CD4-positive, alpha-beta T cell (primary cell): ENCODE data around the gene SFXN3. TPM values are rescaled to one million over a fixed set of nuclear protein-coding genes. Genes with fewer than 3 reads are reported as not detected.
A peak's percentile ranks its signal among the peaks of the same experiment; 100 is the strongest.

Source experiments
- ATAC-seq: fragments of 200-7000 bp; cut with Tn5 transposase; one replicate; pipeline ENCODE4 v1.10.0; 2022; ENCODE audit warnings: mild to moderate bottlenecking; ENCODE audit not compliant: poor library complexity
- CTCF ChIA-PET: fragments of 350-600 bp; sonication (Branson Sonifier 250); formaldehyde crosslinking; loops from one replicate; lab custom pipeline; 2021; ENCODE audit warnings: antibody characterized with exemption, inconsistent platforms; lab: Charles Lee
- POLR2A ChIA-PET: fragments of 350-600 bp; sonication (Branson Sonifier 250); formaldehyde crosslinking; loops from one replicate; lab custom pipeline; 2021; ENCODE audit warnings: antibody characterized with exemption, inconsistent platforms; lab: Charles Lee
- DNase-seq, 14 experiments: peaks; one replicate each; pipeline ENCODE4 v3.0.0-alpha.2; 2013 to 2020; ENCODE audit warnings: mixed read lengths in 2 of 14
- H3K27ac ChIP-seq, 2 donors: one replicate each; pipeline versions ENCODE4 v1.5.1 to v1.7.0; 2013; ENCODE audit warnings: low read length in 2 of 2, low read depth in 1 of 2, mild to moderate bottlenecking in 1 of 2
- H3K27me3 ChIP-seq, 2 experiments: 1 replicate in 1 of 2; 2 replicates in 1 of 2; pipeline versions ENCODE4 v1.6.1 to v1.7.0; 2013; ENCODE audit warnings: low read length in 2 of 2, control low read depth in 1 of 2, mild to moderate bottlenecking in 1 of 2, moderate library complexity in 1 of 2; ENCODE audit not compliant: insufficient read depth in 2 of 2, control insufficient read depth in 1 of 2
- H3K36me3 ChIP-seq: one replicate; pipeline ENCODE4 v1.6.1; 2013; ENCODE audit warnings: low read length, control low read depth; ENCODE audit not compliant: insufficient read depth
- H3K4me1 ChIP-seq: one replicate; pipeline ENCODE4 v1.6.1; 2013; ENCODE audit warnings: low read length, control low read depth; ENCODE audit not compliant: insufficient read depth
- H3K4me3 ChIP-seq: one replicate; pipeline ENCODE4 v1.5.1; 2013; ENCODE audit warnings: mild to moderate bottlenecking, low read length, moderate library complexity
- H3K9me3 ChIP-seq, 2 experiments: 1 replicate in 1 of 2; 2 replicates in 1 of 2; pipeline versions ENCODE4 v1.6.1 to v1.7.0; 2013; ENCODE audit warnings: low read length in 2 of 2, mild to moderate bottlenecking in 2 of 2, control low read depth in 1 of 2, moderate library complexity in 1 of 2; ENCODE audit not compliant: control insufficient read depth in 1 of 2, insufficient read depth in 1 of 2
- H3K27ac Mint-ChIP-seq: one replicate; pipeline ENCODE4 v1.8.0; 2020; ENCODE audit warnings: mixed read lengths
- H3K27me3 Mint-ChIP-seq: one replicate; pipeline ENCODE4 v1.8.0; 2021; ENCODE audit warnings: mixed read lengths
- H3K36me3 Mint-ChIP-seq: one replicate; pipeline ENCODE4 v1.8.0; 2021; ENCODE audit warnings: low read depth, mixed read lengths
- H3K4me1 Mint-ChIP-seq: one replicate; pipeline ENCODE4 v1.8.0; 2021; ENCODE audit warnings: low read depth, mixed read lengths
- H3K4me3 Mint-ChIP-seq: one replicate; pipeline ENCODE4 v1.8.0; 2020; ENCODE audit warnings: mild to moderate bottlenecking, mixed read lengths
- H3K9me3 Mint-ChIP-seq: one replicate; pipeline ENCODE4 v1.8.0; 2020; ENCODE audit warnings: mixed read lengths
- intact Hi-C, 2 experiments: fragments of 100-400 bp; cut with DNase I in 1 of 2; cut with micrococcal nuclease in 1 of 2; formaldehyde crosslinking; loops; one replicate each; pipeline versions ENCODE4 v1.15.1 to v1.9.0; 2023 to 2025; cut with DNase I, micrococcal nuclease
- total RNA-seq, 174 experiments: library from RNA in 2 of 174; stranded (reverse) in 2 of 174; gene quantifications; one replicate each; pipeline ENCODE4 v1.2.3 and lab custom pipeline; 2021 to 2026
- TF ChIP-seq, protein P1 (sequence below): fragments of 200-600 bp; IDR thresholded peaks from one replicate; pipeline ENCODE4 v1.8.0; 2022; ENCODE audit warnings: antibody characterized with exemption, mild to moderate bottlenecking

Gene SFXN3
- total RNA-seq, 2 experiments from 2014 or later = 43.2 to 48.3 TPM

DNA sequence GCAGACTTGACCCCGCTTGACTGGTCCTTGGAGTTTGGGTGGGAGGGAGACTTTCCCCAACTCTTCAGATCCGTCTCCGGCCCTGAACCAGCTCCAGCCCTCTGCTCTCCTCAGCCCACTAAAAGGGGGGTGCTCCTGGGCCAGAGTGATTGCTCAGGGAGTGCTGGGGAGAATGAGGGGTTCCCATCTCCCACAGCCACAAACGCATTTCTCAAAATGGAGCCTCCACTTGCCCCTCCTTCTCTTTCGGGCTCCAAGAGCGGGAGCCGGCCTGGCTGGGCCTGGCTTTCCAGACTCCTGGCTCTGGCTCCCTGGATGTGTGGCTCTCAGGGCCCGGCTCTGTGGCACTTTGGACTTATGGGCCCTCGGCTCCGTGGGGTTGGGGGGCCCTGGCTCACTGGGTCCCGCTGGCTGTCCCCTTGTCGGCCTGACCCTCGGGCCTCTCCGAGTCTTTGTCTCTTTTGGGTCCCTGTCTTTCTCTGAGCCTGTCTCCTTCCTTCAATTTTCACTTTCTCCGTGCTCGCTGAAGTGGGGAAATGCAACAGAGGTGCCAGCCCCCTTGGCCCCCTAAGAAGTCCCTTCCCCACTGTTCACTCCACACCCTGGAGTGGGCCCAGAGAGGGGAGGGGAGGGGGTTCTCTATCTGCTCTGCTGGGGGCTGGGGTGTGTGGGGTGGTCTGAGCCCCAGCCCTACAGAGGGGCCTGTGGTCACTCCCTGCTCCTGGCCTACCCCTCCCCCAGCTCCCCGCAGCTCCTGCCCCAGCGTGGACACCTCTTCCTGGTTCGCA is 30.7 kb upstream of the SFXN3 start:
- Mint-ChIP-seq H3K27me3 (no peaks in the 10 kb centered on the region), H3K4me3 (peak overlapping the region; percentile 91), H3K4me1 (peaks cover 25% of the 10 kb centered on the region), H3K27ac (peak overlapping the region; percentile 68), H3K9me3 (no peaks in the 10 kb centered on the region), H3K36me3 (peaks cover 5% of the 10 kb centered on the region)
- ChIA-PET POLR2A (interaction anchor here (1.2 to 5.1 kb wide), 2 partner anchors 16 to 31 kb away, joined by 3 to 44 read pairs; partner anchors contain the start of genes PDZD7 and SFXN3), CTCF (interaction anchor here (1.0 to 1.3 kb wide), 2 partner anchors 13 to 31 kb away, joined by 3 to 7 read pairs; partner anchors contain the start of genes MRPL43, PDZD7, SFXN3 and TWNK)
- peak overlapping the region; percentile 46 for H3K4me3 ChIP-seq
- intact Hi-C loops = no loop called here
- DNase-seq (no peak), ATAC-seq (no peak)
- no peaks in the 10 kb centered on the region for H3K9me3 ChIP-seq
- peaks cover 12% of the 10 kb centered on the region for H3K36me3 ChIP-seq
- H3K4me1 ChIP-seq = peaks cover 41% of the 10 kb centered on the region
- no peaks in the 10 kb centered on the region for H3K27me3 ChIP-seq
- TF ChIP-seq, protein P1, sequence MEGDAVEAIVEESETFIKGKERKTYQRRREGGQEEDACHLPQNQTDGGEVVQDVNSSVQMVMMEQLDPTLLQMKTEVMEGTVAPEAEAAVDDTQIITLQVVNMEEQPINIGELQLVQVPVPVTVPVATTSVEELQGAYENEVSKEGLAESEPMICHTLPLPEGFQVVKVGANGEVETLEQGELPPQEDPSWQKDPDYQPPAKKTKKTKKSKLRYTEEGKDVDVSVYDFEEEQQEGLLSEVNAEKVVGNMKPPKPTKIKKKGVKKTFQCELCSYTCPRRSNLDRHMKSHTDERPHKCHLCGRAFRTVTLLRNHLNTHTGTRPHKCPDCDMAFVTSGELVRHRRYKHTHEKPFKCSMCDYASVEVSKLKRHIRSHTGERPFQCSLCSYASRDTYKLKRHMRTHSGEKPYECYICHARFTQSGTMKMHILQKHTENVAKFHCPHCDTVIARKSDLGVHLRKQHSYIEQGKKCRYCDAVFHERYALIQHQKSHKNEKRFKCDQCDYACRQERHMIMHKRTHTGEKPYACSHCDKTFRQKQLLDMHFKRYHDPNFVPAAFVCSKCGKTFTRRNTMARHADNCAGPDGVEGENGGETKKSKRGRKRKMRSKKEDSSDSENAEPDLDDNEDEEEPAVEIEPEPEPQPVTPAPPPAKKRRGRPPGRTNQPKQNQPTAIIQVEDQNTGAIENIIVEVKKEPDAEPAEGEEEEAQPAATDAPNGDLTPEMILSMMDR = no peak
- H3K27ac ChIP-seq = no peak overlapping the region

DNA sequence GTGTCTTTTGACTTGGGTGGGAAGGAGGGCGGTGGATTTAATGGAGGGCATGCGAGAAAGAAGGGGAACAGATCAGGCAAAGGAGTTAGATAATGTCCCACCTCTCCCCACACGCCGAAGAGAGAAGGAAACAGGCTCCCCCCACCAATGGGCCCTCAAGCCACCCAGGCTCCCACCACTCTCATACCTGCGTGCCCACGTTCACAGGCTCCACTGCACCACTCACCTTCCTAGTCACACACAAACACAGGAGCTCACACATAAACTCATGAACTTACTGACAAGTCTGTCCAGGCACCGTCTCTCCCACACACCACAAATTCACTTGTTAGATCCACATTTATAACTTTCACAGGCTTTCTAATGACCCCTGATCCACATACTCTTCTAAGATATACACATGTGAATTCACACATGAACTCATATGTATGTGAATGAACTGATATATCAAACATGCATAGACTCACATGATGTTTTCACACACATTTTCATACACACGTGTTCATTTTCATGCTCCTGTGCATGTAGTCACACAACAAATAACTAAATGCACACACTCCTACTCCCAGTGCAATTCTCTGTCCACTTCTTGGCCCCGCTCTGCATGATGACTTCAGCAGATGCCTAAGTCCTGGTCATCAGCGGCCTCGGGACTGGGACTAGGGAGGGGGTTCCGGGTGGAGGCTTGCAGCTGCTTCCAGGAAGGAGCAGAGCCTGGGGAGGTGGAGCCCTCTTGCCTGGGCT is 29.9 kb upstream of the SFXN3 start:
- Mint-ChIP-seq H3K4me3 (peak overlapping the region; percentile 91), H3K4me1 (peaks cover 24% of the 10 kb centered on the region), H3K27me3 (no peaks in the 10 kb centered on the region), H3K27ac (peak overlapping the region; percentile 68), H3K36me3 (peaks cover 5% of the 10 kb centered on the region), H3K9me3 (no peaks in the 10 kb centered on the region)
- peaks cover 39% of the 10 kb centered on the region for H3K4me1 ChIP-seq
- CTCF ChIA-PET = no interaction called here
- TF ChIP-seq, protein P1 = no peak
- POLR2A ChIA-PET = interaction anchor here (5.1 kb wide), 1 partner anchor 30 kb away, joined by 44 read pairs; the partner anchor contains the start of genes PDZD7 and SFXN3
- intact Hi-C loops = no loop called here
- H3K27ac ChIP-seq = no peak overlapping the region
- H3K36me3 ChIP-seq = peaks cover 12% of the 10 kb centered on the region
- no peaks in the 10 kb centered on the region for H3K9me3 ChIP-seq
- ATAC-seq (no peak), DNase-seq (no peak)
- H3K4me3 ChIP-seq = no peak overlapping the region
- no peaks in the 10 kb centered on the region for H3K27me3 ChIP-seq

DNA sequence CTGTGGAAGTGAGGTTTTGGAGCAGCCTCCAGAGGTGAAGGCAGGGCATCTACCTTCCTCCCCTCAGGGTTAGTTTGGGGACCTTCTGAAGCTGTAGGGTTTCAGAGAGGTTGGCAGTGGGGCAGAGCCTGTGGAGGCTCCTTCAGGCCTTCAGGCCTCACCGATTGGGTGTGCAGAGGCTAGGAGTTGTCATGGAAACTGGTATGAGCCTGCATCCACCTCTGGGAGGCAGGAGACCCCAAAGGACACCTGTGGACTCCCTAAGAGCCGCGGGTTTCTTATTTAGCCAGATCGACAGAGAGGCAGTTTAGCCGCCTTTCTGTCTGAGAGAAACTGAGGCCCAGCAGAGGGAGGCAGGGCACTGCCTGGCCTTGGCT is 29.4 kb upstream of the SFXN3 start:
- Histone ChIP-seq H3K4me1 (peaks cover 33% of the 10 kb centered on the region), H3K36me3 (peaks cover 14% of the 10 kb centered on the region), H3K4me3 (no peak overlapping the region), H3K9me3 (no peaks in the 10 kb centered on the region), H3K27me3 (no peaks in the 10 kb centered on the region), H3K27ac (no peak overlapping the region)
- Mint-ChIP-seq H3K27me3 (no peaks in the 10 kb centered on the region), H3K27ac (no peak overlapping the region), H3K4me1 (peaks cover 19% of the 10 kb centered on the region), H3K4me3 (no peak overlapping the region), H3K9me3 (no peaks in the 10 kb centered on the region), H3K36me3 (peaks cover 5% of the 10 kb centered on the region)
- ATAC-seq (no peak), DNase-seq (no peak)
- TF ChIP-seq, protein P1 = no peak
- intact Hi-C loops = no loop called here
- CTCF ChIA-PET = no interaction called here
- POLR2A ChIA-PET = no interaction called here
